HCT116 (cell line): Measurements from ENCODE around the gene ABHD16A. TPM values are rescaled to one million over a fixed set of nuclear protein-coding genes. Genes with fewer than 3 reads are reported as not detected.

Experiments used
- ATAC-seq: fragments of 200-7000 bp; cut with Tn5 transposase; 2 replicates; pipeline ENCODE4 v1.9.1; 2020; ENCODE audit warnings: mild to moderate bottlenecking, moderate library complexity
- BruUV-seq: library from RNA; stranded (reverse); fragments of 400-500 nt; replicated peaks from 2 replicates; lab custom pipeline; 2021; lab: Mats Ljungman, UMichigan
- CTCF ChIA-PET: fragments of 300-600 bp; sonication (Branson Sonifier 250); formaldehyde crosslinking; loops from one replicate; lab custom pipeline; 2021; ENCODE audit warnings: antibody characterized with exemption; lab: Charles Lee
- POLR2A ChIA-PET: fragments of 300-600, 350-600 bp; sonication (Branson Sonifier 250); formaldehyde crosslinking; loops from one replicate; lab custom pipeline; 2021; ENCODE audit warnings: antibody characterized with exemption; lab: Charles Lee
- RAD21 ChIA-PET, 2 experiments: fragments of 300-600 bp; sonication (Branson Sonifier 250); formaldehyde crosslinking; loops; one replicate each; lab custom pipeline; 2023; ENCODE audit warnings: low total read pairs in 2 of 2; ENCODE audit not compliant: uncharacterized antibody in 2 of 2, unreplicated experiment in 2 of 2, low non-redundant PET in 1 of 2; lab: Charles Lee
- DNase-seq: peaks from one replicate; pipeline ENCODE4 v3.0.0-alpha.2; 2010; ENCODE audit warnings: low read depth, low spot score
- H2AFZ ChIP-seq: fragments of 200-600 bp; shearing (Covaris generic), sonication (generic); 2 replicates; pipeline ENCODE4 v1.6.1; 2017; ENCODE audit warnings: low read depth, mixed run types, mixed read lengths, antibody characterized with exemption, low read length; ENCODE audit not compliant: poor library complexity, severe bottlenecking
- H3K27ac ChIP-seq: 2 replicates; pipeline ENCODE4 v1.5.1; 2012; ENCODE audit warnings: low read depth, low read length
- H3K27me3 ChIP-seq: fragments of 200-600 bp; sonication (generic); 2 replicates; pipeline ENCODE4 v1.6.1; 2016; ENCODE audit warnings: mixed run types, low read length, mixed read lengths; ENCODE audit not compliant: insufficient read depth
- H3K36me3 ChIP-seq, 2 experiments: fragments of 200-500 bp in 1 of 2; fragments of 200-600 bp in 1 of 2; sonication (Bioruptor generic) in 1 of 2; sonication (generic) in 1 of 2; 2 replicates each; pipeline versions ENCODE4 v1.5.1 to v1.6.1; 2014 to 2016; ENCODE audit warnings: low read length in 2 of 2, inconsistent platforms in 1 of 2, mixed read lengths in 1 of 2, mixed run types in 1 of 2; ENCODE audit not compliant: insufficient read depth in 2 of 2, control insufficient read depth in 1 of 2
- H3K4me1 ChIP-seq, 2 experiments: fragments of 200-600 bp in 1 of 2; sonication (generic) in 1 of 2; 2 replicates each; pipeline versions ENCODE4 v1.5.1 to v1.6.1; 2012 to 2017; ENCODE audit warnings: low read length in 2 of 2, inconsistent platforms in 1 of 2, mild to moderate bottlenecking in 1 of 2, mixed read lengths in 1 of 2, mixed run types in 1 of 2, moderate library complexity in 1 of 2; ENCODE audit not compliant: insufficient read depth in 2 of 2, control insufficient read depth in 1 of 2
- H3K4me2 ChIP-seq: fragments of 200-600 bp; sonication (generic); 2 replicates; pipeline ENCODE4 v1.6.1; 2017; ENCODE audit warnings: mixed run types, low read length, mixed read lengths
- H3K4me3 ChIP-seq, 2 experiments: fragments of 200-600 bp in 1 of 2; sonication (generic) in 1 of 2; replicated peaks in 1 of 2; 2 replicates each; pipeline ENCODE4 v1.5.1; 2011 to 2016; ENCODE audit warnings: low read length in 2 of 2, control low read depth in 1 of 2, low read depth in 1 of 2, mild to moderate bottlenecking in 1 of 2, mixed read lengths in 1 of 2, mixed run types in 1 of 2
- H3K79me2 ChIP-seq: fragments of 200-600 bp; sonication (generic); 2 replicates; pipeline ENCODE4 v1.6.1; 2017; ENCODE audit warnings: mild to moderate bottlenecking, mixed run types, low read length, moderate library complexity, mixed read lengths; ENCODE audit not compliant: insufficient read depth
- H3K9ac ChIP-seq: fragments of 200-600 bp; sonication (generic); 2 replicates; pipeline ENCODE4 v1.6.1; 2016; ENCODE audit warnings: low read length, mixed read lengths
- H3K9me2 ChIP-seq: fragments of 200-600 bp; sonication (generic), shearing (Covaris generic); 2 replicates; pipeline ENCODE4 v1.6.1; 2017; ENCODE audit warnings: mixed run types, mild to moderate bottlenecking, moderate library complexity; ENCODE audit not compliant: insufficient read depth
- H3K9me3 ChIP-seq, 2 experiments: fragments of 200-500 bp in 1 of 2; fragments of 200-600 bp in 1 of 2; sonication (Bioruptor generic) in 1 of 2; sonication (generic) in 1 of 2; 2 replicates each; pipeline ENCODE4 v1.6.1; 2014 to 2017; ENCODE audit warnings: low read length in 2 of 2, mixed read lengths in 2 of 2, inconsistent platforms in 1 of 2, low read depth in 1 of 2, mild to moderate bottlenecking in 1 of 2, mixed run types in 1 of 2, moderate library complexity in 1 of 2; ENCODE audit not compliant: control insufficient read depth in 1 of 2, insufficient read depth in 1 of 2
- H4K20me1 ChIP-seq: fragments of 200-600 bp; sonication (generic), shearing (Covaris generic); 2 replicates; pipeline ENCODE4 v1.6.1; 2017; ENCODE audit warnings: mixed run types, mild to moderate bottlenecking, moderate library complexity; ENCODE audit not compliant: insufficient read depth
- ATF3 ChIP-seq: IDR thresholded peaks from 2 replicates; pipeline ENCODE4 v1.6.1; 2012
- CBX3 ChIP-seq: IDR thresholded peaks from 2 replicates; pipeline ENCODE4 v1.6.1; 2012; ENCODE audit warnings: low read depth
- CEBPB ChIP-seq: IDR thresholded peaks from 2 replicates; pipeline ENCODE4 v1.6.1; 2012; ENCODE audit warnings: low read depth
- EGR1 ChIP-seq: IDR thresholded peaks from 2 replicates; pipeline ENCODE4 v1.6.1; 2012; ENCODE audit warnings: low read depth
- ELF1 ChIP-seq: IDR thresholded peaks from 2 replicates; pipeline ENCODE4 v1.6.1; 2012; ENCODE audit warnings: low read depth, borderline replicate concordance
- EZH2phosphoT487 ChIP-seq: fragments of 200-600 bp; IDR thresholded peaks from 2 replicates; pipeline ENCODE4 v1.6.1; 2018; ENCODE audit warnings: antibody characterized with exemption, borderline replicate concordance
- FOSL1 ChIP-seq: IDR thresholded peaks from 2 replicates; pipeline ENCODE4 v1.6.1; 2012; ENCODE audit warnings: low read depth
- MAX ChIP-seq: IDR thresholded peaks from 2 replicates; pipeline ENCODE4 v1.6.1; 2012
- RAD21 ChIP-seq: IDR thresholded peaks from 2 replicates; pipeline ENCODE4 v1.6.1; 2012; ENCODE audit warnings: low read depth, mild to moderate bottlenecking
- SIN3A ChIP-seq: IDR thresholded peaks from 2 replicates; pipeline ENCODE4 v1.6.1; 2012; ENCODE audit warnings: low read depth
- SP1 ChIP-seq: IDR thresholded peaks from 2 replicates; pipeline ENCODE4 v1.6.1; 2012; ENCODE audit warnings: low read depth
- SRF ChIP-seq: IDR thresholded peaks from 2 replicates; pipeline ENCODE4 v1.6.1; 2012; ENCODE audit warnings: low read depth
- TCF7L2 ChIP-seq: IDR thresholded peaks from 2 replicates; pipeline ENCODE4 v1.7.0; 2011; ENCODE audit warnings: borderline replicate concordance, inconsistent platforms; ENCODE audit not compliant: insufficient read depth, insufficient read length; ENCODE audit errors: extremely low read depth
- ZFX ChIP-seq: fragments of 450-650 bp; IDR thresholded peaks from 2 replicates; pipeline ENCODE4 v1.6.1; 2017
- ZNF274 ChIP-seq: fragments of 200-500 bp; sonication (Bioruptor generic); IDR thresholded peaks from 2 replicates; pipeline ENCODE4 v1.6.1; 2014; ENCODE audit warnings: mild to moderate bottlenecking, low read depth, low read length, inconsistent platforms
- intact Hi-C: fragments of 100-400 bp; cut with micrococcal nuclease; formaldehyde crosslinking; loops from 2 replicates; pipeline ENCODE4 v1.10.0; 2022
- total RNA-seq: library from RNA; stranded (reverse); gene quantifications from one replicate; pipeline ENCODE4 v1.2.1, GENCODE V29; 2021; ENCODE audit not compliant: unreplicated experiment
- TF ChIP-seq, protein P1 (sequence below): IDR thresholded peaks from 2 replicates; pipeline ENCODE4 v1.6.1; 2012; ENCODE audit warnings: low read depth

Gene ABHD16A
- total RNA-seq, 1 experiment from 2014 or later = 32.4 TPM

- H3K4me1 ChIP-seq = peaks cover 41 to 55% of the 10 kb centered on the region in 2 experiments
- TF ChIP-seq RAD21 (no peak), SP1 (no peak), EGR1 (no peak), SRF (no peak), CEBPB (no peak), SIN3A (no peak), ELF1 (no peak), MAX (no peak), TCF7L2 (no peak), CBX3 (no peak), ZNF274 (no peak), FOSL1 (no peak), ZFX (no peak), ATF3 (no peak), EZH2phosphoT487 (no peak)
- TF ChIP-seq, protein P1, sequence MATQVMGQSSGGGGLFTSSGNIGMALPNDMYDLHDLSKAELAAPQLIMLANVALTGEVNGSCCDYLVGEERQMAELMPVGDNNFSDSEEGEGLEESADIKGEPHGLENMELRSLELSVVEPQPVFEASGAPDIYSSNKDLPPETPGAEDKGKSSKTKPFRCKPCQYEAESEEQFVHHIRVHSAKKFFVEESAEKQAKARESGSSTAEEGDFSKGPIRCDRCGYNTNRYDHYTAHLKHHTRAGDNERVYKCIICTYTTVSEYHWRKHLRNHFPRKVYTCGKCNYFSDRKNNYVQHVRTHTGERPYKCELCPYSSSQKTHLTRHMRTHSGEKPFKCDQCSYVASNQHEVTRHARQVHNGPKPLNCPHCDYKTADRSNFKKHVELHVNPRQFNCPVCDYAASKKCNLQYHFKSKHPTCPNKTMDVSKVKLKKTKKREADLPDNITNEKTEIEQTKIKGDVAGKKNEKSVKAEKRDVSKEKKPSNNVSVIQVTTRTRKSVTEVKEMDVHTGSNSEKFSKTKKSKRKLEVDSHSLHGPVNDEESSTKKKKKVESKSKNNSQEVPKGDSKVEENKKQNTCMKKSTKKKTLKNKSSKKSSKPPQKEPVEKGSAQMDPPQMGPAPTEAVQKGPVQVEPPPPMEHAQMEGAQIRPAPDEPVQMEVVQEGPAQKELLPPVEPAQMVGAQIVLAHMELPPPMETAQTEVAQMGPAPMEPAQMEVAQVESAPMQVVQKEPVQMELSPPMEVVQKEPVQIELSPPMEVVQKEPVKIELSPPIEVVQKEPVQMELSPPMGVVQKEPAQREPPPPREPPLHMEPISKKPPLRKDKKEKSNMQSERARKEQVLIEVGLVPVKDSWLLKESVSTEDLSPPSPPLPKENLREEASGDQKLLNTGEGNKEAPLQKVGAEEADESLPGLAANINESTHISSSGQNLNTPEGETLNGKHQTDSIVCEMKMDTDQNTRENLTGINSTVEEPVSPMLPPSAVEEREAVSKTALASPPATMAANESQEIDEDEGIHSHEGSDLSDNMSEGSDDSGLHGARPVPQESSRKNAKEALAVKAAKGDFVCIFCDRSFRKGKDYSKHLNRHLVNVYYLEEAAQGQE = no peak
- TF ChIP-seq, all 23 proteins: peak for 0
- no TSS peak for BruUV-seq
- Histone ChIP-seq H3K4me3 (0 out of 4 replicates have a peak within 1 kb of the TSS, but pooled peaks of 1 of the 2 experiments have one; percentile 15), H2AFZ (peak within 1 kb of the TSS; percentile 79), H3K9me2 (no peaks in the 10 kb centered on the region), H3K27me3 (no peaks in the 10 kb centered on the region), H3K9ac (peak within 1 kb of the TSS; percentile 28), H3K79me2 (no peaks in the 10 kb centered on the region), H3K27ac (no peak within 1 kb of the TSS), H3K4me2 (peak within 1 kb of the TSS; percentile 67), H4K20me1 (no peaks in the 10 kb centered on the region), H3K9me3 (no peaks in the 10 kb centered on the region), H3K36me3 (no peaks in the 10 kb centered on the region)
- no peak for ATAC-seq
- POLR2A ChIA-PET = interaction anchor here (0.7 to 1.2 kb wide), 3 partner anchors 10 to 112 kb away, joined by 3 to 5 read pairs (median 3); partner anchors contain the start of gene HSPA1B
- no peak for DNase-seq
- RAD21 ChIA-PET = no interaction called here
- intact Hi-C loops = no loop called here
- CTCF ChIA-PET = interaction anchor here (1.0 to 1.3 kb wide), 2 partner anchors 76 to 115 kb away, joined by 3 to 6 read pairs; no protein-coding TSS in a partner anchor
Measured at GRCh38 chr6:31715022-31715958, 12.2 kb upstream of the ABHD16A start, which contains the start of gene LY6G6D. Gene LY6G6D (plus strand): TSS chr6:31715348. CDS start chr6:31715356, 8 bp downstream.
